GM18505 (cell line): ENCODE measurements around the gene NPHS1.
"Not testable (repeated sequence)": the region's sequence is repeated elsewhere in the genome, so short reads cannot be mapped to it uniquely, and the experiment has no call there.

ENCODE experiments used
- ATAC-seq: cut with Tn5 transposase; IDR thresholded peaks from one replicate; pipeline ENCODE4 v1.9.1; 2021; ENCODE audit not compliant: unreplicated experiment
- POLR2A ChIP-seq: IDR thresholded peaks from 4 replicates; pipeline ENCODE4 v1.6.1; 2011; ENCODE audit warnings: borderline replicate concordance; ENCODE audit not compliant: insufficient read depth, insufficient read length; ENCODE audit errors: extremely low read depth

NPHS1 gene

GRCh38 chr19:35852029-35852780 lies at the start of gene NPHS1:
NPHS1 (minus strand) TSS chr19:35852504; CDS start chr19:35851837, 667 bp downstream.
- no peak for ATAC-seq
- TF ChIP-seq POLR2A, result no peak

GRCh38 chr19:35901055-35901644 lies 48.8 kb upstream of the NPHS1 start:
- no peak for ATAC-seq
- no peak for TF ChIP-seq POLR2A

GRCh38 chr19:35899547-35900214 lies 47.4 kb upstream of the NPHS1 start:
- TF ChIP-seq POLR2A, result peak; percentile 40
- ATAC-seq, result peak; percentile 41

GRCh38 chr19:35898499-35898809 lies 46.1 kb upstream of the NPHS1 start:
- ATAC-seq, result no peak
- no peak for TF ChIP-seq POLR2A

GRCh38 chr19:35897706-35898451 lies 45.6 kb upstream of the NPHS1 start:
- ATAC-seq, result no peak
- no peak for TF ChIP-seq POLR2A

GRCh38 chr19:35896643-35897040 lies 44.3 kb upstream of the NPHS1 start:
- ATAC-seq, result no peak
- no peak for TF ChIP-seq POLR2A

- TF ChIP-seq POLR2A, result no peak
- ATAC-seq, result no peak
Observed at GRCh38 chr19:35895911-35896642, 43.8 kb upstream of the NPHS1 start.

- ATAC-seq, result no peak
- TF ChIP-seq POLR2A, result no peak
Observed at GRCh38 chr19:35894342-35894741, 42.0 kb upstream of the NPHS1 start.

- not testable (repeated sequence) for ATAC-seq
Observed at GRCh38 chr19:35891819-35892218, 39.5 kb upstream of the NPHS1 start.

GRCh38 chr19:35890113-35890650 lies 37.9 kb upstream of the NPHS1 start:
- no peak for ATAC-seq
- peak; percentile 25 for TF ChIP-seq POLR2A

GRCh38 chr19:35889370-35890112 lies 37.2 kb upstream of the NPHS1 start:
- TF ChIP-seq POLR2A, result no peak
- ATAC-seq, result no peak

- no peak for TF ChIP-seq POLR2A
- no peak for ATAC-seq
Observed at GRCh38 chr19:35888398-35888797, 36.1 kb upstream of the NPHS1 start.
